Neuronal stem cell (in vitro differentiated cells): Measurements from ENCODE around the gene MTERF4.

Experiments used
- DNase-seq: peaks from one replicate; pipeline ENCODE4 v3.0.0-alpha.2; 2013; ENCODE audit warnings: low spot score
- H2AFZ ChIP-seq: one replicate; pipeline ENCODE4 v1.6.1; 2013; ENCODE audit warnings: mild to moderate bottlenecking, low read length, inconsistent platforms
- H2AK5ac ChIP-seq: 2 replicates; pipeline ENCODE4 v1.6.1; 2013; ENCODE audit warnings: low read depth, mild to moderate bottlenecking, inconsistent platforms, low read length, moderate library complexity, mixed read lengths
- H2BK120ac ChIP-seq: 2 replicates; pipeline ENCODE4 v1.6.1; 2013; ENCODE audit warnings: low read depth, mild to moderate bottlenecking, inconsistent platforms, low read length, moderate library complexity, mixed read lengths
- H2BK12ac ChIP-seq: one replicate; pipeline ENCODE4 v1.6.1; 2013; ENCODE audit warnings: low read length, inconsistent platforms
- H2BK15ac ChIP-seq: 2 replicates; pipeline ENCODE4 v1.6.1; 2013; ENCODE audit warnings: mild to moderate bottlenecking, low read length, inconsistent platforms, mixed read lengths
- H2BK5ac ChIP-seq: one replicate; pipeline ENCODE4 v1.6.1; 2013; ENCODE audit warnings: inconsistent platforms, mild to moderate bottlenecking, low read length, moderate library complexity
- H3K14ac ChIP-seq: one replicate; pipeline ENCODE4 v1.6.1; 2013; ENCODE audit warnings: low read length, inconsistent platforms
- H3K18ac ChIP-seq: 2 replicates; pipeline ENCODE4 v1.6.1; 2013; ENCODE audit warnings: low read length, inconsistent platforms
- H3K23ac ChIP-seq: 2 replicates; pipeline ENCODE4 v1.6.1; 2013; ENCODE audit warnings: low read depth, mild to moderate bottlenecking, mixed read lengths, low read length, inconsistent platforms; ENCODE audit not compliant: poor library complexity
- H3K27ac ChIP-seq: replicated peaks from 3 replicates; pipeline ENCODE4 v1.5.1; 2013; ENCODE audit warnings: low read length, inconsistent platforms
- H3K27me3 ChIP-seq, 3 experiments: 2 replicates each; pipeline ENCODE4 v1.6.1; 2013; ENCODE audit warnings: low read length in 3 of 3, mild to moderate bottlenecking in 2 of 3, inconsistent platforms in 1 of 3, low read depth in 1 of 3, mixed read lengths in 1 of 3, moderate library complexity in 1 of 3; ENCODE audit not compliant: control insufficient read depth in 3 of 3, insufficient read depth in 3 of 3
- H3K36me3 ChIP-seq, 2 donors: replicated peaks in 1 of 2; 2 replicates each; pipeline ENCODE4 v1.6.1; 2013; ENCODE audit warnings: low read length in 2 of 2; ENCODE audit not compliant: control insufficient read depth in 2 of 2, insufficient read depth in 2 of 2
- H3K4ac ChIP-seq: 2 replicates; pipeline ENCODE4 v1.6.1; 2013; ENCODE audit warnings: inconsistent platforms, mild to moderate bottlenecking, low read length, moderate library complexity
- H3K4me1 ChIP-seq, 2 donors: 1 replicate in 1 of 2; 2 replicates in 1 of 2; pipeline ENCODE4 v1.6.1; 2013; ENCODE audit warnings: low read length in 2 of 2, low read depth in 1 of 2; ENCODE audit not compliant: control insufficient read depth in 2 of 2, insufficient read depth in 1 of 2
- H3K4me2 ChIP-seq: one replicate; pipeline ENCODE4 v1.6.1; 2013; ENCODE audit warnings: mild to moderate bottlenecking, low read length, inconsistent platforms; ENCODE audit not compliant: insufficient read depth, poor library complexity, severe bottlenecking
- H3K4me3 ChIP-seq, 2 donors: 2 replicates each; pipeline ENCODE4 v1.5.1; 2013; ENCODE audit warnings: low read length in 2 of 2, mild to moderate bottlenecking in 2 of 2, inconsistent platforms in 1 of 2, moderate library complexity in 1 of 2
- H3K79me1 ChIP-seq: one replicate; pipeline ENCODE4 v1.6.1; 2013; ENCODE audit warnings: low read depth, mild to moderate bottlenecking, inconsistent platforms, low read length, moderate library complexity
- H3K9ac ChIP-seq: one replicate; pipeline ENCODE4 v1.6.1; 2013; ENCODE audit warnings: mild to moderate bottlenecking, low read depth, low read length, inconsistent platforms; ENCODE audit not compliant: poor library complexity
- H3K9me3 ChIP-seq, 2 donors: replicated peaks in 1 of 2; 2 replicates each; pipeline versions ENCODE3 to v1.6.1; 2013; ENCODE audit warnings: low read length in 2 of 2, mild to moderate bottlenecking in 2 of 2, inconsistent platforms in 1 of 2, low read depth in 1 of 2, mixed read lengths in 1 of 2, moderate library complexity in 1 of 2; ENCODE audit not compliant: control insufficient read depth in 2 of 2, insufficient read depth in 1 of 2
- H4K8ac ChIP-seq: one replicate; pipeline ENCODE4 v1.6.1; 2013; ENCODE audit warnings: low read depth, mild to moderate bottlenecking, inconsistent platforms, low read length, moderate library complexity
- H4K91ac ChIP-seq: one replicate; pipeline ENCODE4 v1.6.1; 2013; ENCODE audit warnings: low read length, low read depth, mild to moderate bottlenecking, inconsistent platforms; ENCODE audit not compliant: poor library complexity
- WGBS, 2 donors: extraction: QIAGEN DNeasy Blood & Tissue Kit; methylation state at CpG; one replicate each; pipeline ENCODE4 v1.1.7; 2013; ENCODE audit warnings: missing lambda C conversion rate in 2 of 2, mixed read lengths in 1 of 2; ENCODE audit not compliant: insufficient read length in 2 of 2, insufficient replicate concordance in 1 of 2; ENCODE audit errors: extremely low coverage in 2 of 2; 5-methylcytosine and 5-hydroxymethylcytosine counted together

The MTERF4 gene

GRCh38 chr2:241048949-241049343 lies 53.1 kb downstream of the MTERF4 start:
- H2BK15ac ChIP-seq, result no peak overlapping the region
- no peaks in the 10 kb centered on the region for H3K36me3 ChIP-seq
- no CpG with 5 or more reads among the region's 11 CpGs for WGBS, 2 donors
- H3K4me3 ChIP-seq, result no peak overlapping the region
- H2AK5ac ChIP-seq, result no peak overlapping the region
- peaks cover 0 to 34% (median 2%) of the 10 kb centered on the region in 3 experiments for H3K27me3 ChIP-seq
- no peak overlapping the region for H3K14ac ChIP-seq
- no peak overlapping the region for H3K4me2 ChIP-seq
- no peaks in the 10 kb centered on the region for H3K9me3 ChIP-seq
- no peak overlapping the region for H2BK120ac ChIP-seq
- H2BK12ac ChIP-seq, result no peak overlapping the region
- no peak overlapping the region for H4K91ac ChIP-seq
- H3K9ac ChIP-seq, result no peak overlapping the region
- no peaks in the 10 kb centered on the region for H3K4me1 ChIP-seq
- H3K79me1 ChIP-seq, result peaks cover 3% of the 10 kb centered on the region
- H2AFZ ChIP-seq, result no peak overlapping the region
- no peak for DNase-seq
- no peak overlapping the region for H4K8ac ChIP-seq
- H3K23ac ChIP-seq, result no peak overlapping the region
- H3K4ac ChIP-seq, result no peak overlapping the region
- H2BK5ac ChIP-seq, result no peak overlapping the region
- no peak overlapping the region for H3K27ac ChIP-seq
- no peak overlapping the region for H3K18ac ChIP-seq

GRCh38 chr2:241048149-241048948 lies 53.7 kb downstream of the MTERF4 start:
- H3K27ac ChIP-seq, result no peak overlapping the region
- H2BK12ac ChIP-seq, result no peak overlapping the region
- H3K4me1 ChIP-seq, result no peaks in the 10 kb centered on the region
- no peak overlapping the region for H2BK5ac ChIP-seq
- no peak overlapping the region for H4K8ac ChIP-seq
- no peak overlapping the region for H4K91ac ChIP-seq
- no peak overlapping the region for H3K18ac ChIP-seq
- H3K4me3 ChIP-seq, result no peak overlapping the region
- H3K23ac ChIP-seq, result no peak overlapping the region
- H3K36me3 ChIP-seq, result no peaks in the 10 kb centered on the region
- no peaks in the 10 kb centered on the region for H3K9me3 ChIP-seq
- DNase-seq, result no peak
- no peak overlapping the region for H2BK15ac ChIP-seq
- H2AFZ ChIP-seq, result no peak overlapping the region
- no peak overlapping the region for H3K9ac ChIP-seq
- WGBS, 2 donors, result no CpG with 5 or more reads among the region's 30 CpGs
- no peak overlapping the region for H3K4me2 ChIP-seq
- no peak overlapping the region for H3K14ac ChIP-seq
- H2AK5ac ChIP-seq, result no peak overlapping the region
- H3K79me1 ChIP-seq, result peaks cover 3% of the 10 kb centered on the region
- H3K27me3 ChIP-seq, result peaks cover 0 to 32% (median 2%) of the 10 kb centered on the region in 3 experiments
- H2BK120ac ChIP-seq, result no peak overlapping the region
- no peak overlapping the region for H3K4ac ChIP-seq

- Histone ChIP-seq H2BK15ac (no peak overlapping the region), H2BK12ac (no peak overlapping the region), H3K18ac (no peak overlapping the region), H4K8ac (no peak overlapping the region), H3K4me2 (no peak overlapping the region), H3K79me1 (peaks cover 3% of the 10 kb centered on the region), H3K4me1 (no peaks in the 10 kb centered on the region), H2BK120ac (no peak overlapping the region), H3K27me3 (peaks cover 0 to 30% (median 2%) of the 10 kb centered on the region in 3 experiments), H3K4ac (no peak overlapping the region), H2BK5ac (no peak overlapping the region), H3K36me3 (no peaks in the 10 kb centered on the region), H3K9me3 (peaks cover 0 to 2% of the 10 kb centered on the region in 2 donors), H2AFZ (no peak overlapping the region), H3K9ac (no peak overlapping the region), H3K14ac (no peak overlapping the region), H3K23ac (no peak overlapping the region), H4K91ac (no peak overlapping the region), H3K4me3 (no peak overlapping the region), H3K27ac (no peak overlapping the region), H2AK5ac (no peak overlapping the region)
- DNase-seq, result no peak
- no CpG with 5 or more reads among the region's 6 CpGs for WGBS, 2 donors
These were observed 54.7 kb downstream of the MTERF4 start for GRCh38 chr2:241047253-241048010.
